OCI-LY1 (cell line): Measurements from ENCODE around the gene ELAVL4.

Experiments used
- H2AFZ ChIP-seq: fragments of 200-600 bp; sonication (generic), shearing (Covaris generic); 2 replicates; pipeline ENCODE4 v1.6.0; 2014; ENCODE audit warnings: antibody characterized with exemption, mild to moderate bottlenecking, low read length
- H3F3A ChIP-seq: fragments of 200-600 bp; sonication (generic), shearing (Covaris generic); 2 replicates; pipeline ENCODE4 v1.6.0; 2014; ENCODE audit warnings: mild to moderate bottlenecking, antibody characterized with exemption, low read length, moderate library complexity; ENCODE audit not compliant: insufficient read depth
- H3K27ac ChIP-seq: fragments of 200-600 bp; sonication (generic); 2 replicates; pipeline ENCODE4 v1.5.1; 2014; ENCODE audit warnings: low read length, mixed run types, mild to moderate bottlenecking, low read depth; ENCODE audit not compliant: poor library complexity, severe bottlenecking
- H3K27me3 ChIP-seq: fragments of 200-600 bp; sonication (generic); 2 replicates; pipeline ENCODE4 v1.6.0; 2014; ENCODE audit warnings: antibody characterized with exemption, mild to moderate bottlenecking, low read length, moderate library complexity; ENCODE audit not compliant: insufficient read depth
- H3K36me3 ChIP-seq: fragments of 200-600 bp; sonication (generic); 2 replicates; pipeline ENCODE4 v1.6.1; 2014; ENCODE audit warnings: mild to moderate bottlenecking, antibody characterized with exemption, low read length, moderate library complexity, mixed read lengths; ENCODE audit not compliant: insufficient read depth
- H3K4me1 ChIP-seq: fragments of 200-600 bp; sonication (generic); 2 replicates; pipeline ENCODE4 v1.5.1; 2014; ENCODE audit warnings: mild to moderate bottlenecking, low read length, moderate library complexity; ENCODE audit not compliant: insufficient read depth, severe bottlenecking
- H3K4me2 ChIP-seq: fragments of 200-600 bp; sonication (generic), shearing (Covaris generic); 2 replicates; pipeline ENCODE4 v1.6.1; 2014; ENCODE audit warnings: low read length
- H3K4me3 ChIP-seq: fragments of 200-600 bp; sonication (generic); 2 replicates; pipeline ENCODE4 v1.5.1; 2014; ENCODE audit warnings: low read length, low read depth, mild to moderate bottlenecking, mixed read lengths; ENCODE audit not compliant: poor library complexity, severe bottlenecking
- H3K79me2 ChIP-seq: fragments of 200-600 bp; shearing (Covaris generic); 2 replicates; pipeline ENCODE4 v1.6.1; 2016; ENCODE audit warnings: mixed run types, low read length, mixed read lengths; ENCODE audit not compliant: insufficient read depth
- H3K9ac ChIP-seq: fragments of 200-600 bp; sonication (generic), shearing (Covaris generic); 2 replicates; pipeline ENCODE4 v1.6.1; 2014; ENCODE audit warnings: mild to moderate bottlenecking, low read length, mixed read lengths
- H3K9me2 ChIP-seq: fragments of 200-600 bp; sonication (generic), shearing (Covaris generic); 2 replicates; pipeline ENCODE4 v1.6.1; 2014; ENCODE audit warnings: low read depth, mild to moderate bottlenecking, low read length, mixed read lengths
- H3K9me3 ChIP-seq: fragments of 200-600 bp; shearing (Covaris generic); 2 replicates; pipeline ENCODE4 v1.6.1; 2014; ENCODE audit warnings: low read length, mixed read lengths
- H4K20me1 ChIP-seq: fragments of 200-600 bp; sonication (generic), shearing (Covaris generic); 2 replicates; pipeline ENCODE4 v1.6.0; 2016; ENCODE audit warnings: mild to moderate bottlenecking, low read length; ENCODE audit not compliant: insufficient read depth
- CTCF ChIP-seq: fragments of 200-600 bp; sonication (generic), shearing (Covaris generic); IDR thresholded peaks from 2 replicates; pipeline ENCODE4 v1.5.1; 2017; ENCODE audit warnings: mild to moderate bottlenecking, antibody characterized with exemption, low read length, moderate library complexity, mixed read lengths
- EZH2 ChIP-seq: fragments of 200-600 bp; sonication (generic), shearing (Covaris generic); IDR thresholded peaks from 2 replicates; pipeline ENCODE4 v1.8.0; 2017; ENCODE audit warnings: borderline replicate concordance, mixed run types, mild to moderate bottlenecking, antibody characterized with exemption, low read length, moderate library complexity, mixed read lengths

The ELAVL4 gene

GRCh38 chr1:50180367-50180766 is 71.6 kb downstream of the ELAVL4 start:
- Histone ChIP-seq H3K79me2 (no peaks in the 10 kb centered on the region), H4K20me1 (no peaks in the 10 kb centered on the region), H3K27me3 (no peaks in the 10 kb centered on the region), H2AFZ (no peak overlapping the region), H3F3A (no peaks in the 10 kb centered on the region), H3K9me3 (no peaks in the 10 kb centered on the region), H3K36me3 (no peaks in the 10 kb centered on the region), H3K4me1 (no peaks in the 10 kb centered on the region), H3K4me2 (no peak overlapping the region), H3K9ac (no peak overlapping the region), H3K27ac (no peak overlapping the region), H3K9me2 (no peaks in the 10 kb centered on the region), H3K4me3 (no peak overlapping the region)
- no peak for TF ChIP-seq CTCF
- no peak for TF ChIP-seq EZH2

GRCh38 chr1:50181027-50181663 is 72.4 kb downstream of the ELAVL4 start:
- Histone ChIP-seq H3K4me3 (no peak overlapping the region), H3K36me3 (no peaks in the 10 kb centered on the region), H3K9me2 (no peaks in the 10 kb centered on the region), H3K27ac (no peak overlapping the region), H3K27me3 (no peaks in the 10 kb centered on the region), H3K79me2 (no peaks in the 10 kb centered on the region), H3K4me2 (no peak overlapping the region), H2AFZ (no peak overlapping the region), H3K9ac (no peak overlapping the region), H3K9me3 (no peaks in the 10 kb centered on the region), H3K4me1 (no peaks in the 10 kb centered on the region), H4K20me1 (no peaks in the 10 kb centered on the region), H3F3A (no peaks in the 10 kb centered on the region)
- no peak for TF ChIP-seq CTCF
- TF ChIP-seq EZH2, result no peak

- Histone ChIP-seq H2AFZ (no peak overlapping the region), H3K27me3 (no peaks in the 10 kb centered on the region), H3K36me3 (no peaks in the 10 kb centered on the region), H3F3A (no peaks in the 10 kb centered on the region), H3K4me2 (no peak overlapping the region), H3K9ac (no peak overlapping the region), H3K9me3 (no peaks in the 10 kb centered on the region), H4K20me1 (no peaks in the 10 kb centered on the region), H3K4me1 (no peaks in the 10 kb centered on the region), H3K27ac (no peak overlapping the region), H3K79me2 (no peaks in the 10 kb centered on the region), H3K4me3 (no peak overlapping the region), H3K9me2 (no peaks in the 10 kb centered on the region)
- no peak for TF ChIP-seq CTCF
- no peak for TF ChIP-seq EZH2
Observed at GRCh38 chr1:50183378-50184133, 74.8 kb downstream of the ELAVL4 start.
